Measurements from ENCODE around the gene ANKS6. TPM values are rescaled to one million over a fixed set of nuclear protein-coding genes. Genes with fewer than 3 reads are reported as not detected.

The ANKS6 gene
- total RNA-seq, 3 donors from 2014 or later: 5.6 to 23.3 (median 17.3) TPM

GRCh38 chr9:98766586-98766985 is 29.8 kb downstream of the ANKS6 start:
- no peak overlapping the region for H3K27ac ChIP-seq
- H3K4me3 ChIP-seq: no peak overlapping the region
- H3K4me1 ChIP-seq: no peaks in the 10 kb centered on the region
- intact Hi-C loops (cut with DNase I; ENCODE audit: low total_unique reads): no loop called here
- no peaks in the 10 kb centered on the region for H3K27me3 ChIP-seq
- DNase-seq (ENCODE audit: low spot score in 2 of 2): no peak
- H3K9me3 ChIP-seq: peaks cover 0 to 9% of the 10 kb centered on the region in 2 donors
- TF ChIP-seq POLR2AphosphoS5 (IDR thresholded peaks at IDR 0.05) (no peak), POLR2A (IDR thresholded peaks at IDR 0.05) (no peak)
- TF ChIP-seq, protein P1, sequence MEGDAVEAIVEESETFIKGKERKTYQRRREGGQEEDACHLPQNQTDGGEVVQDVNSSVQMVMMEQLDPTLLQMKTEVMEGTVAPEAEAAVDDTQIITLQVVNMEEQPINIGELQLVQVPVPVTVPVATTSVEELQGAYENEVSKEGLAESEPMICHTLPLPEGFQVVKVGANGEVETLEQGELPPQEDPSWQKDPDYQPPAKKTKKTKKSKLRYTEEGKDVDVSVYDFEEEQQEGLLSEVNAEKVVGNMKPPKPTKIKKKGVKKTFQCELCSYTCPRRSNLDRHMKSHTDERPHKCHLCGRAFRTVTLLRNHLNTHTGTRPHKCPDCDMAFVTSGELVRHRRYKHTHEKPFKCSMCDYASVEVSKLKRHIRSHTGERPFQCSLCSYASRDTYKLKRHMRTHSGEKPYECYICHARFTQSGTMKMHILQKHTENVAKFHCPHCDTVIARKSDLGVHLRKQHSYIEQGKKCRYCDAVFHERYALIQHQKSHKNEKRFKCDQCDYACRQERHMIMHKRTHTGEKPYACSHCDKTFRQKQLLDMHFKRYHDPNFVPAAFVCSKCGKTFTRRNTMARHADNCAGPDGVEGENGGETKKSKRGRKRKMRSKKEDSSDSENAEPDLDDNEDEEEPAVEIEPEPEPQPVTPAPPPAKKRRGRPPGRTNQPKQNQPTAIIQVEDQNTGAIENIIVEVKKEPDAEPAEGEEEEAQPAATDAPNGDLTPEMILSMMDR (IDR thresholded peaks at IDR 0.05): no peak
- H3K36me3 ChIP-seq: no peaks in the 10 kb centered on the region

- intact Hi-C loops (cut with DNase I; ENCODE audit: low total_unique reads): no loop called here
- Histone ChIP-seq H3K9me3 (peaks cover 0 to 9% of the 10 kb centered on the region in 2 donors), H3K27ac (no peak overlapping the region), H3K4me1 (no peaks in the 10 kb centered on the region), H3K36me3 (no peaks in the 10 kb centered on the region), H3K4me3 (no peak overlapping the region), H3K27me3 (no peaks in the 10 kb centered on the region)
- no peak for TF ChIP-seq POLR2AphosphoS5 (IDR thresholded peaks at IDR 0.05)
- TF ChIP-seq, protein P1 (IDR thresholded peaks at IDR 0.05): no peak
- no peak for TF ChIP-seq POLR2A (IDR thresholded peaks at IDR 0.05)
- no peak for DNase-seq (ENCODE audit: low spot score in 2 of 2)
These were observed 31.1 kb downstream of the ANKS6 start for GRCh38 chr9:98765256-98765655.

DNA sequence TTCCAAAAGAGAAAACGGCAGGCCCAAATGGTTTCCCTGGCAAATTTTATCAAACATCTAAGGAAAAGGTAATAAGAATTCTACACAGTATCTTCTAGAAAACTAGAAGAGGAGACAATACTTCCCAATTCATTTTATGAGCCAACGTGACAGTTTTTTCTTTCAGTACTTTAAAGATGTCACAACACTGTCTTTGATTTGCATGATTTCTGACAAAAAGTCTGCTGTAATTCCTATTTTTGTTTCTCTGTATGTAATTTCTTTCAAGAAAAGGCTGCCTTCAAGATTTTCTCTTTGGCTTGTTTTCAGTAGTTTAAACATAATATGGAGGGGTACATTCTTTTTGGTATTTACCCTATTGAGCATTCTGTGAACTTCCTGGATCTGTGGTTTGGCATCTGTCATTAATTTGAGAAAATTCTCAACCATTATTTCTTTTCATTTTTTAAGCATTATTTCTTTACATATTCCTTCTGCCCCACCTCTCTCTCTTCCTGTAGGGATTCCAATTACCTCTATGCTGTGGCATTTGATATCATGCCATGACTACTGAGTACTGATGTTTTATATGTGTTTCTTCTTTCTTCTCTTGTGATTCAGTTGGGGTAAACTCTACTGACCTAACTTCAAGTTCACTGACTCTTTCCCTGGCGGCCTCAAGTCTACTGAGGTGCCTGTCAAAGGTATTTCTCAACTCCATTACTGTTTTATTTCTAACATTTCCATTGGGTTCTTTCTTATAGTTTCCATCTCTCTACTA is 32.2 kb downstream of the ANKS6 start:
- no peaks in the 10 kb centered on the region for H3K4me1 ChIP-seq
- intact Hi-C loops (cut with DNase I; ENCODE audit: low total_unique reads): no loop called here
- DNase-seq (ENCODE audit: low spot score in 2 of 2): no peak
- H3K36me3 ChIP-seq: no peaks in the 10 kb centered on the region
- H3K9me3 ChIP-seq: peaks cover 0 to 11% of the 10 kb centered on the region in 2 donors
- H3K27me3 ChIP-seq: no peaks in the 10 kb centered on the region
- no peak overlapping the region for H3K4me3 ChIP-seq
- no peak for TF ChIP-seq POLR2AphosphoS5 (IDR thresholded peaks at IDR 0.05)
- TF ChIP-seq, protein P1 (IDR thresholded peaks at IDR 0.05): no peak
- TF ChIP-seq POLR2A (IDR thresholded peaks at IDR 0.05): no peak
- H3K27ac ChIP-seq: no peak overlapping the region

DNA sequence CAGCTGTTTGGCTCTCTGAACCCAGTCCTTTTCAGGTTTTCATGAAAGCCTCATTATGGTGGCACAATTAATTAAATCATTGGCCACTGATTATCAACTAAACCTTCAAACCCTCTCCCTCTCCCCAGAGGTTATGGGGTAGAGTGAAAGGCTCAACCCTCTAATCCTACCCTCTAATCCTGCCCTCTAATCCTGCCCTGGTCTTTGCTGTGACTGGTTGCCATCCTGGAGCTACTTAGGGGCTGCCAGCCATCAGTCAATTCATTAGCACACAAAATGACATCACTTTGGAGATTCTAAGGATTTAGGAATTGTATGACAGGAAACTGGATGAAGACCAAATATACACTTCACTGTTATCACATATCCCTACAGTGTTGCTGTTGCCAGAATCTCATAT is 36.1 kb downstream of the ANKS6 start:
- Histone ChIP-seq H3K4me3 (no peak overlapping the region), H3K9me3 (peaks cover 0 to 22% of the 10 kb centered on the region in 2 donors), H3K4me1 (no peaks in the 10 kb centered on the region), H3K36me3 (no peaks in the 10 kb centered on the region), H3K27ac (no peak overlapping the region), H3K27me3 (no peaks in the 10 kb centered on the region)
- intact Hi-C loops (cut with DNase I; ENCODE audit: low total_unique reads): no loop called here
- DNase-seq (ENCODE audit: low spot score in 2 of 2): no peak
- TF ChIP-seq POLR2A (IDR thresholded peaks at IDR 0.05) (no peak), POLR2AphosphoS5 (IDR thresholded peaks at IDR 0.05) (no peak)
- TF ChIP-seq, protein P1 (IDR thresholded peaks at IDR 0.05): no peak

GRCh38 chr9:98755006-98755618 is 41.2 kb downstream of the ANKS6 start:
- Histone ChIP-seq H3K4me1 (no peaks in the 10 kb centered on the region), H3K27me3 (no peaks in the 10 kb centered on the region), H3K36me3 (no peaks in the 10 kb centered on the region), H3K9me3 (peaks cover 0 to 14% of the 10 kb centered on the region in 2 donors), H3K27ac (no peak overlapping the region), H3K4me3 (no peak overlapping the region)
- no peak for TF ChIP-seq POLR2A (IDR thresholded peaks at IDR 0.05)
- TF ChIP-seq, protein P1 (IDR thresholded peaks at IDR 0.05): no peak
- no peak for TF ChIP-seq POLR2AphosphoS5 (IDR thresholded peaks at IDR 0.05)
- intact Hi-C loops (cut with DNase I; ENCODE audit: low total_unique reads): no loop called here
- DNase-seq (ENCODE audit: low spot score in 2 of 2): no peak

All from breast epithelium (tissue), 4 donors.